HCT116 (cell line): ENCODE data around the gene CSH1.

Source experiments
- CBX3 ChIP-seq: IDR thresholded peaks from 2 replicates; pipeline ENCODE4 v1.6.1; 2012; ENCODE audit warnings: low read depth
- CEBPB ChIP-seq: IDR thresholded peaks from 2 replicates; pipeline ENCODE4 v1.6.1; 2012; ENCODE audit warnings: low read depth
- CTCF ChIP-seq, 3 experiments: fragments of 200-600 bp in 1 of 3; sonication (generic) in 1 of 3; IDR thresholded peaks in 2 of 3; conservative IDR thresholded peaks in 1 of 3; 2 replicates each; pipeline ENCODE4 v1.5.1; 2012 to 2017; ENCODE audit warnings: low read depth in 2 of 3, low read length in 2 of 3, antibody characterized with exemption in 1 of 3, borderline replicate concordance in 1 of 3, control low read depth in 1 of 3, mild to moderate bottlenecking in 1 of 3, mixed read lengths in 1 of 3, mixed run types in 1 of 3, moderate library complexity in 1 of 3; ENCODE audit not compliant: insufficient read depth in 1 of 3
- MAX ChIP-seq: IDR thresholded peaks from 2 replicates; pipeline ENCODE4 v1.6.1; 2012
- POLR2AphosphoS5 ChIP-seq: IDR thresholded peaks from 2 replicates; pipeline ENCODE4 v1.6.1; 2011; ENCODE audit warnings: mild to moderate bottlenecking, low read depth, low read length, moderate library complexity
- SIN3A ChIP-seq: IDR thresholded peaks from 2 replicates; pipeline ENCODE4 v1.6.1; 2012; ENCODE audit warnings: low read depth

- TF ChIP-seq POLR2AphosphoS5 = no peak
- TF ChIP-seq CTCF (IDR thresholded peaks at IDR 0.05 in 2 of 3, conservative IDR thresholded peaks at IDR 0.05 in 1 of 3; ENCODE audit: borderline replicate concordance in 1 of 3, insufficient read depth in 1 of 3, low read depth in 2 of 3, low read length in 2 of 3) = no peak
- TF ChIP-seq CEBPB = no peak
- no peak for TF ChIP-seq SIN3A
- no peak for TF ChIP-seq CBX3
- no peak for TF ChIP-seq MAX
Observed at GRCh38 chr17:63845509-63845908, 50.9 kb downstream of the CSH1 start.
